ENCODE results near the gene DUSP6. TPM values are rescaled to one million over a fixed set of nuclear protein-coding genes. Genes with fewer than 3 reads are reported as not detected.

The DUSP6 gene
- total and polyA plus RNA-seq, 2 of the 13 experiments (the other 11 are each of a cell fraction or from before 2014, with no cell fraction given), result 40.9 to 161 TPM

DNA sequence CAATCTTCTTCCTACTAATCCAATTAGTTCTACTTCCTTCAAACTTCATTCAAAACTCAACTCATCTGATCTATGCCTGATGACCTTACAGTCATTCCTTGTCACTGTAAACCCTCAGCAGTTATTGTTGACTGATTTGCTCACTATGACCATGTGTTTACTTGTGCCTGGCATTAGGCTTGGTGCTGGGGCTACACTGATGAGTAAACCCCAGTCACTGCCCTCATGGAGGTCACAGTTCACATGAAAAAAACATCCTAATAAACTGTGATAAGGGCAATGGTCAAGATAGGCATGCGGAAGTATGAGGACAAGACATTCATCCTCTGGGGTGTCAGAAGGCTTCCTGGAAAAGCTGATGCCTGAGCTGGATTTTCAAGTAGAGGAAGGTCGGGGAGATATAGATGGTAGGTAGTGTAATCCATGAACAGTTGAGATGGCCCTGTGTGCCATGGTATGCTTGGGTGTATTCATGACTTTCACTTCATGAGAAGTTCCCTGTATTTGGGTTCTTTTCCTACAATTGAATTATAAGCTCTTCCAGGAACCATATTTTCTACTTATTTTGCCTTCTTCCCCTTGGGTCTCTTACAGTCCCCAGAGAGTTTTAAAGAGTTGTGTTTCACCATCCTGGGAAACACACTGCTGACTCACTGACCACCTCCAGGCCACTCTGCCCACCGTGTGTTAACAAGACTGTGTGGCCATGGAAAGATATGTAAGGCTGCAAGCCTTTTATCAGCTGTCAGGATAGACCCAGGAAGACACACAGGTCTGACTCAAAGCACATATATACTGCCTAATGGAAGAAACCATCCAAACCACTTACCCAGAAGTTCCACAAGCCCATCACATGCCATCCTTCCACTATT is 38.7 kb upstream of the DUSP6 start (continued):
- TF ChIP-seq PITX1 (CRISPR knock-in tag; IDR thresholded peaks at IDR 0.05) (peak; percentile 83), SRF (IDR thresholded peaks at IDR 0.05; ENCODE audit: low read depth, low read length) (no peak), IRX3 (CRISPR knock-in tag; IDR thresholded peaks at IDR 0.05; ENCODE audit: borderline replicate concordance, low read depth) (no peak), ZNF136 (CRISPR knock-in tag; IDR thresholded peaks at IDR 0.05; ENCODE audit: low read depth) (no peak), NFYC (CRISPR knock-in tag; IDR thresholded peaks at IDR 0.05) (peak; percentile 11; the same call in 1 of the 2 replicates), GPN1 (CRISPR knock-in tag; IDR thresholded peaks at IDR 0.05; ENCODE audit: borderline replicate concordance) (no peak), TFE3 (CRISPR knock-in tag; IDR thresholded peaks at IDR 0.05) (peak; percentile 85), NR2F6 (IDR thresholded peaks at IDR 0.05) (peak; percentile 99), NR2F6 (CRISPR knock-in tag; IDR thresholded peaks at IDR 0.05) (peak; percentile 100), GPBP1L1 (CRISPR knock-in tag; IDR thresholded peaks at IDR 0.05) (no peak), ZFP36 (IDR thresholded peaks at IDR 0.05; ENCODE audit: borderline replicate concordance, low read depth, low read length, partially characterized antibody) (no peak), ARID3A (IDR thresholded peaks at IDR 0.05; ENCODE audit: low read depth, low read length) (peak; percentile 95), HNRNPUL1 (IDR thresholded peaks at IDR 0.05; ENCODE audit: low read depth, low read length) (no peak), ZNF503 (CRISPR knock-in tag; IDR thresholded peaks at IDR 0.05) (peak; percentile 88)
- TF ChIP-seq, protein P1, sequence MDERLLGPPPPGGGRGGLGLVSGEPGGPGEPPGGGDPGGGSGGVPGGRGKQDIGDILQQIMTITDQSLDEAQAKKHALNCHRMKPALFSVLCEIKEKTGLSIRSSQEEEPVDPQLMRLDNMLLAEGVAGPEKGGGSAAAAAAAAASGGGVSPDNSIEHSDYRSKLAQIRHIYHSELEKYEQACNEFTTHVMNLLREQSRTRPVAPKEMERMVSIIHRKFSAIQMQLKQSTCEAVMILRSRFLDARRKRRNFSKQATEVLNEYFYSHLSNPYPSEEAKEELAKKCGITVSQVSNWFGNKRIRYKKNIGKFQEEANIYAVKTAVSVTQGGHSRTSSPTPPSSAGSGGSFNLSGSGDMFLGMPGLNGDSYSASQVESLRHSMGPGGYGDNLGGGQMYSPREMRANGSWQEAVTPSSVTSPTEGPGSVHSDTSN (CRISPR knock-in tag; IDR thresholded peaks at IDR 0.05), result 0 out of 2 replicates have a peak, but pooled peaks have one; percentile 18
- TF ChIP-seq, protein P2, sequence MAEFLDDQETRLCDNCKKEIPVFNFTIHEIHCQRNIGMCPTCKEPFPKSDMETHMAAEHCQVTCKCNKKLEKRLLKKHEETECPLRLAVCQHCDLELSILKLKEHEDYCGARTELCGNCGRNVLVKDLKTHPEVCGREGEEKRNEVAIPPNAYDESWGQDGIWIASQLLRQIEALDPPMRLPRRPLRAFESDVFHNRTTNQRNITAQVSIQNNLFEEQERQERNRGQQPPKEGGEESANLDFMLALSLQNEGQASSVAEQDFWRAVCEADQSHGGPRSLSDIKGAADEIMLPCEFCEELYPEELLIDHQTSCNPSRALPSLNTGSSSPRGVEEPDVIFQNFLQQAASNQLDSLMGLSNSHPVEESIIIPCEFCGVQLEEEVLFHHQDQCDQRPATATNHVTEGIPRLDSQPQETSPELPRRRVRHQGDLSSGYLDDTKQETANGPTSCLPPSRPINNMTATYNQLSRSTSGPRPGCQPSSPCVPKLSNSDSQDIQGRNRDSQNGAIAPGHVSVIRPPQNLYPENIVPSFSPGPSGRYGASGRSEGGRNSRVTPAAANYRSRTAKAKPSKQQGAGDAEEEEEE (CRISPR knock-in tag; IDR thresholded peaks at IDR 0.05; ENCODE audit: borderline replicate concordance), result no peak
